NCI-H82 (cell line): ENCODE results near the gene CLBA1.
A peak's percentile ranks its signal among the peaks of the same experiment; 100 is the strongest.
"Not testable (repeated sequence)": the region's sequence is repeated elsewhere in the genome, so short reads cannot be mapped to it uniquely, and the experiment has no call there.

Source experiments
- DNase-seq: peaks from one replicate; lab custom pipeline; 2025; lab: John Stamatoyannopoulos, UW

Gene CLBA1

DNA sequence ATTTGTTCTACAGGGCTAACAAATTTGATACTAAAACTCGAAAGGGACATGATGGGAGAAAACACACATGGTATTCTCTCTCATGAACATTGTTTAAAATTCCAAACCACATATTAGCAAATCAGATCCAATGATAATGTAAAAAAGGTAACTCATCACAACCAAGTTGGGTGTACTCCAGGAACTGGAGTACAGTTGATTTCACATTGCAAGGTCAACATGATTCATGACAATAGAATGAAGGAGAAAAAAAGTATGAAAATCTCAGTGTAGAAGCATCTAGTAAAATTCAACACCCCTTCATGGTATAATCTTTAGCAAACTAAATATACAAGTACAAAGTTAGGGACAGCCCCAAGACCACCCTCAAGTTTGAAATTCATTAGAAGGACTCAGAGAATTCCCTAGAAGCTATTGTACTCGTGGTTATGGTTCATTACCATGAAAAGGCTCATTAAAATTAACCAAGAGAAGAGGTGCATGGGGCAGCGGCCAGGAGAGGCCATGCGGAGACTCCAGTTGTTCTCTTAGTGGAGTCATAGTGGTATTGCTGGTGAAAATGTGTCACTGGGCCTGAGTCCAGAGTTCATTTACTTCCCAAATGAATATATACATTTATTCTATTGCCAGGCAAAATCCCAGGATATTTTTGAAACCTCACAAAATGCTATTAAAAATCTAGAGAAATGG lies 38.3 kb downstream of the CLBA1 start:
- DNase-seq, result no peak

DNA sequence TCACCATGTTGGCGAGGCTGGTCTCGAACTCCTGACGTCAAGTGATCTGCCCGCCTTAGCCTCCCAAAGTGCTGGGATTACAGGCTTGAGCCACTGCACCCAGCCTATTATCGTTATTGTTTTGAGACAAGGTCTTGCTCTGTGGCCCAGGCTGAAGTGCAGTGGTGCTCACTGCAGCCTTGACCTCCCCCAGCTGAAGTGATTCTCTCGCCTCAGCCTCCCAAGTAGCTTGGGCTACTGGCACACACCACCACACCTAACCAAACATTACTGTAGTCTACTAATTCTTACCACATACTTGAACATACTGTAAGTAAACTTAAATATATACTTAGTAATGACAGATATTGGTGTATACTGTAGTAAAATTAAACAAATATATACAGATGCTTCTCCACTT lies 39.8 kb downstream of the CLBA1 start:
- no peak for DNase-seq

- no peak for DNase-seq
Observed at GRCh38 chr14:105026033-105026785, 40.6 kb downstream of the CLBA1 start.

- DNase-seq, result no peak
Observed at GRCh38 chr14:105026802-105027563, 41.4 kb downstream of the CLBA1 start.

DNA sequence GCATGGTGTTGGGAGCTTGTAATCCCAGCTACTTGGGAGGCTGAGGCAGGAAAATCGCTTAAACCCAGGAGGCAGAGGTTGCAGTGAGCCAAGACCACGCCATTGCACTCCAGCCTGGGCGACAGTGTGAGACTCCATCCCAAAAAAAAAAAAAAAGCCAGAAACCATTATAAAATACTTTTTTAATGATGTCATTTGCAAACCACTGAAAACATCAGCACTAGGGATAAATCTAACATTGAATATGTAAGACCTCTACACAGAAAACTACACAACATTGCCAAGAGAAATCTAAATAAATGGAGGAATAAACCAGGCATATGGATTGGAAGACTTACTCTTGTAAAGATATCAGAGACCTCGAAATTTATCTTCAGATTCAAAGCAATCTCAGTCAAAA lies 42.1 kb downstream of the CLBA1 start:
- DNase-seq, result not testable (repeated sequence)

GRCh38 chr14:105028251-105028927 lies 42.8 kb downstream of the CLBA1 start:
- no peak for DNase-seq

DNA sequence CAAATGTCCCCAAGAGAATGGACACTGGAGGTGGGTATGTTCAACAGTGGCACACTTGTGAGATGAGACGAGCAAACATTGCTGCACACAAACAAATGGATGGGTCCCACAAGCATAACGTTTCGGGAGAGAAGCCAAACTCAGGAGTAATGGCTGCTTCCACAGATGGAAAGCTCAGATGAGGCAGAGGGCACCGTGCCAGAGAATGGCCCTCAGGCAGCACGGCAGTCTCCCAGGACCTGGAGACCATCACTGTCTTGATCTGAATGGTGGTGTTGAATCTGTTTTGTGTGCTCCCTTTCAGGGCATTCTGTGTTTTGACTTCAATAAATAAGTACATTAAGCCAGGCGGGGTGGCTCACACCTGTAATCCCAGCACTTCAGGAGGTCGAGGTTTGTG lies 43.8 kb downstream of the CLBA1 start:
- DNase-seq, result no peak

- DNase-seq, result no peak
Observed at GRCh38 chr14:105030194-105030593, 44.6 kb downstream of the CLBA1 start.

DNA sequence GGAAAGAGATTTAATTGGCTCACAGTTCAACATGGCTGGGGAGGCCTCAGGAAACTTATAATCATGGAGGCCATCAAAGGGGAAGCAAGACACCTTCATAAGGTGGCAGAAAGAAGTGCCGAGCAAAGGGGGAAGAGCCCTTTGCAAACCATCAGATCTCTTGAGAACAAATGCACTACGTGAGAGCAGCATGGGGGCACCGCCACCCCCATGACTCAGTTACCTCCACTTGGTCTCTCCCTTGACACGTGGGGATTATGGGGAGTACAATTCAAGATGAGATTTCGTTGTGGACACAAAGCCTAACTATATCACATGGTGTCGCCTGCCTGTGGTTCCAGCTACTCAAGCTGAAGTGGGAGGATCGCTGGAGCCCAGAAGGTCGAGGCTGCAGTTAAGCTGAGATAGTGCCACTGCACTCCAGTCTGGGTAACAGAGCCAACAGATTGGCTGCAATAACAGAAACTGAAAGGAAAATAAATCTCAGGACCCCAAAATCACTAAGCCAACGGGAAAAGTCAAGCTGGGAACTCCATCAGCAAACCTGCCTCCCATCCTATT lies 45.3 kb downstream of the CLBA1 start:
- no peak for DNase-seq

GRCh38 chr14:105032451-105032901 lies 46.9 kb downstream of the CLBA1 start:
- not testable (repeated sequence) for DNase-seq

DNA sequence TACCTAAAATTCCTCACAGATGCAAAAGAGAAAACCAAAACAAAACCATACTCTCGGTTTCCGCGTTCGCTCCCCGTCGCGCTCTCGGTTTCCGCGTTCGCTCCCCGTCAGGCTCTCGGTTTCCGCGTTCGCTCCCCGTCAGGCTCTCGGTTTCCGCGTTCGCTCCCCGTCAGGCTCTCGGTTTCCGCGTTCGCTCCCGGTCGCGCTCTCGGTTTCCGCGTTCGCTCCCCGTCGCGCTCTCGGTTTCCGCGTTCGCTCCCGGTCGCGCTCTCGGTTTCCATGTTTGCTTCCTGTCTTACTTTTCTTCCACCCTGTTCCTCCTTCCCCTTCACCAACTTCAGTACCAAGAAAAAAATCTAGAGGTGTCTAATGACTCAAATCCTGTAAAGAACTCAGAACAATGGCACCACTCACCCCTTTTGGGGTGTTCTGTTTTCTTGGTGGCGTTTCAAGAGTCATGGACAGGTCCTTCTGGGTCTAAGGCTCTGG lies 47.9 kb downstream of the CLBA1 start:
- DNase-seq, result not testable (repeated sequence)

DNA sequence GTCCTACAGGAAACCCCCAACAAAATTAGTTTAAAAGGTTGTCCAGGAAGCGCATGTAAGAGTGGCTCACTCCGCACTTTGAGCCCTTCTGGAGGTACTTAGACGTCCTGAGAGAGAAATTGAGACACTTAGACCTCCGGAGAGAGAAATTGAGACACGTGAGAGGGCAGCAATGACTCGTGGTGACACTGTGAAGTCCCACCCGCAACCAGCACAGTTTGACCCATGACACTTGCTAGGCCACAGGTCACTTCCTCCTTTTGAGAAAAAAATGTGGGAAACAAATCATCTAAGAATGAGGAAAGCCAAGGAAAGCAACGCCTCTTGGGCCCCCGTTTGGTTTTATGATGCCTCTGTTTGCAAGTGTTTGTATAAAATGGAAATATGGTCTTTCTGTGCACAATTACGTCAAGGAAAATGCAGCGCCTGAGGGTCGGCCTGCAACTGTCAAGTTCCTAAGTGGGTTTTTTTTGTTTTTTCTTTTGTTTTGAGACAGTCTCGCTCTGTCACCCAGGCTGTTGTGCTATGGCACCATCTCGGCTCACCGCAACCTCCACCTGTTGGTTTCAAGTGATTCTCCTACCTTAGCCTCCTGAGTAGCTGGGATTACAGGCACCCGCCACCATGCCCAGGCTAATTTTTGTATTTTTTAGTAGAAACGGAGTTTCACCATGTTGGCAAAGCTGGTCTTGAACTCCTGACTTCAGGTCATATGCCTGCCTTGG lies 48.9 kb downstream of the CLBA1 start:
- no peak for DNase-seq

DNA sequence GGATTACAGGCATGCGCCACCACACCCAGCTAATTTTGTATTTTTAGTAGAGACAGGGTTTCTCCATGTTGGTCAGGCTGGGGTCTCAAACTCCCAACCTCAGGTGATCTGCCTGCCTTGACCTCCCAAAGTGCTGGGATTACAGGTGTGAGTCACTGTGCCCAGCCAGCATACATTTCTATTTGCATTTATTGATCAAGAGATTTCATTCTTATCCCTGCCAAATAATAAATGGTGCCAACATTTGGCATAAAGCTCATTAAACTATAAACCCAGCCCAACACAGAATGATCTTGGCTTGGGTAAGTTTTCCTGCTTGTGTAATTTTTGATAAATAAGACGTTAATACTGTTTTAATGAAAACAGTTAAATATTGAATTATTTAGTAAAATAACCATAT lies 50.0 kb downstream of the CLBA1 start:
- DNase-seq, result not testable (repeated sequence)

GRCh38 chr14:105039458-105040205 lies 54.0 kb downstream of the CLBA1 start:
- peak; percentile 76 for DNase-seq

DNA sequence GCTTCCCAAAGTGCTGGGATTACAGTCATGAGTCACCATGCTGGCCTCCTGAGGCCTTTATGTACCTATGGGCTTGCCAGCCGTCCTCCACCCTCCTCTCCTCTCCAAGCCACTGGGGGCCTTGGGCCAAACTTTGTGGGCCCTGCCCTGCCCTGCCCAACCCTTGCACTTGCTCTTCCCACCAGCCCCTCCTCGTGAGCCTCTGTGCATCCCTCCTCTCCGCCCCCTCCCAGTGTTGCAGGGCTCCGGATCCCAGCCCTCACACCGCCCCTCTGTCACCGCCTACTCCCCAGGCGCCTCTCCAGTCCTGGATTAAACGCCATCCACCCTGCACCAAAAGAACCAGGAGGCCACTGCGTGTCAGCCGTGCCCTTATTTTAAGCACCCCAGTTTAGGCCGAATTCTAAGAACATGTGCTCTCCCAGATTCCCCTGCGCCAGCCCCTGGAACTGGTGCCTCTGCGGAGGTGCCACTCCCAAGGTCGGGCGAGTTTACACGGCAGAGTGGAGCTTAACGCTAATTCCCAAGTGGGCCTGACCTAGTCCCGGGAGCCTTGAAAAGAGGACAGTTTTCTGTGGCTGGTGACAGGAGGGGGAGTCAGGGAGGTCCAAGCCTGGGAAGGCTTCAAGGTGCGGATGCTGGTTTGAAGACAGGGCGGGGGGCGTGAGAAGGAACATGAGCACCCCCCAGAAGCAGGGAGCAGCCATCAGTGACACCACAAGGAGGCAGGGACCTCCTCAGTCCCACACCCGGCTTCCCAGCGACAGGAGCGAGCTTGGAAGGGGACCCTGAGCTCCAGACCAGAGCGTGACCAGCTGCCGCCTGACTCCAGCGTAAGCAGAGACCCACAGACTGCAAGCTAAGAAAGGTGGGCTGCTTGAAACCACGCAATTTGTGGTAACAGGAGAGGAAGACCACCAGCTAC lies 56.5 kb downstream of the CLBA1 start:
- DNase-seq, result peak; percentile 49

GRCh38 chr14:105042813-105043212 lies 57.2 kb downstream of the CLBA1 start:
- no peak for DNase-seq

- no peak for DNase-seq
Observed at GRCh38 chr14:105043641-105044040, 58.1 kb downstream of the CLBA1 start.
